Measurements from ENCODE around the gene SEC14L2. TPM values are rescaled to one million over a fixed set of nuclear protein-coding genes. Genes with fewer than 3 reads are reported as not detected.

Gene SEC14L2
- polyA plus RNA-seq, 1 donor from 2014 or later: 2.7 TPM

GRCh38 chr22:30432520-30432919 is 35.7 kb downstream of the SEC14L2 start:
- no peaks in the 10 kb centered on the region for H3K79me2 ChIP-seq (replicated peaks; ENCODE audit: insufficient read depth, low read length)
- no peak overlapping the region for H3K9ac ChIP-seq (ENCODE audit: low read length)
- TF ChIP-seq POLR2AphosphoS5 (IDR thresholded peaks at IDR 0.05): no peak
- no peak for TF ChIP-seq EP300 (conservative IDR thresholded peaks at IDR 0.05; ENCODE audit: poor library complexity, severe bottlenecking)
- no peak for TF ChIP-seq SMC3 (conservative IDR thresholded peaks at IDR 0.05; ENCODE audit: poor library complexity)
- no peak for TF ChIP-seq REST (IDR thresholded peaks at IDR 0.05; ENCODE audit: borderline replicate concordance)
- TF ChIP-seq EZH2 (IDR thresholded peaks at IDR 0.05; ENCODE audit: borderline replicate concordance, insufficient read depth, low read length, poor library complexity, severe bottlenecking): no peak
- TF ChIP-seq CTCF (IDR thresholded peaks at IDR 0.05; ENCODE audit: poor library complexity, severe bottlenecking): no peak
- TF ChIP-seq RAD21 (conservative IDR thresholded peaks at IDR 0.05): no peak
- no peak for TF ChIP-seq MXI1 (conservative IDR thresholded peaks at IDR 0.05; ENCODE audit: poor library complexity, severe bottlenecking)
- TF ChIP-seq TAF1 (IDR thresholded peaks at IDR 0.05; ENCODE audit: low read depth): no peak
- no peaks in the 10 kb centered on the region for H3K9me2 ChIP-seq (ENCODE audit: insufficient read depth, low read length)
- no peak overlapping the region for H3K27ac ChIP-seq (ENCODE audit: low read length)
- H3K36me3 ChIP-seq (ENCODE audit: insufficient read depth, low read length): no peaks in the 10 kb centered on the region
- no peaks in the 10 kb centered on the region for H3F3A ChIP-seq (ENCODE audit: insufficient read depth, low read length, poor library complexity, severe bottlenecking)
- H3K9me3 ChIP-seq (ENCODE audit: low read length): no peaks in the 10 kb centered on the region
- no peak overlapping the region for H2AFZ ChIP-seq (ENCODE audit: low read depth, low read length)
- H3K4me3 ChIP-seq (ENCODE audit: low read length): no peak overlapping the region
- no peak overlapping the region for H3K4me2 ChIP-seq (ENCODE audit: low read length)
- no peaks in the 10 kb centered on the region for H3K27me3 ChIP-seq (ENCODE audit: insufficient read depth, low read depth, low read length)
- no peaks in the 10 kb centered on the region for H4K20me1 ChIP-seq (ENCODE audit: insufficient read depth)

- no peaks in the 10 kb centered on the region for H3F3A ChIP-seq (ENCODE audit: insufficient read depth, low read length, poor library complexity, severe bottlenecking)
- H4K20me1 ChIP-seq (ENCODE audit: insufficient read depth): no peaks in the 10 kb centered on the region
- H3K36me3 ChIP-seq (ENCODE audit: insufficient read depth, low read length): no peaks in the 10 kb centered on the region
- no peak overlapping the region for H2AFZ ChIP-seq (ENCODE audit: low read depth, low read length)
- TF ChIP-seq EZH2 (IDR thresholded peaks at IDR 0.05; ENCODE audit: borderline replicate concordance, insufficient read depth, low read length, poor library complexity, severe bottlenecking) (no peak), CTCF (IDR thresholded peaks at IDR 0.05; ENCODE audit: poor library complexity, severe bottlenecking) (no peak), RAD21 (conservative IDR thresholded peaks at IDR 0.05) (no peak)
- no peaks in the 10 kb centered on the region for H3K27me3 ChIP-seq (ENCODE audit: insufficient read depth, low read depth, low read length)
- H3K9ac ChIP-seq (ENCODE audit: low read length): no peak overlapping the region
- H3K4me2 ChIP-seq (ENCODE audit: low read length): no peak overlapping the region
- no peak overlapping the region for H3K27ac ChIP-seq (ENCODE audit: low read length)
- no peaks in the 10 kb centered on the region for H3K9me3 ChIP-seq (ENCODE audit: low read length)
- no peak overlapping the region for H3K4me3 ChIP-seq (ENCODE audit: low read length)
- H3K9me2 ChIP-seq (ENCODE audit: insufficient read depth, low read length): no peaks in the 10 kb centered on the region
- no peaks in the 10 kb centered on the region for H3K79me2 ChIP-seq (replicated peaks; ENCODE audit: insufficient read depth, low read length)
These were observed 36.4 kb downstream of the SEC14L2 start for GRCh38 chr22:30433227-30433626.
